Measurements from ENCODE around the gene NSA2.

The NSA2 gene

GRCh38 chr5:74761241-74761640 lies 5.8 kb upstream of the NSA2 start:
- no peak for DNase-seq
- Histone ChIP-seq H3K4me3 (ENCODE audit: low read depth, low read length) (no peak overlapping the region), H3K9me3 (no peaks in the 10 kb centered on the region), H3K4me1 (no peaks in the 10 kb centered on the region), H3K27me3 (no peaks in the 10 kb centered on the region), H3K36me3 (peaks cover 26% of the 10 kb centered on the region)
- TF ChIP-seq CTCF (IDR thresholded peaks at IDR 0.05; ENCODE audit: low read depth, low read length): no peak

- TF ChIP-seq CTCF (IDR thresholded peaks at IDR 0.05; ENCODE audit: low read depth, low read length): no peak
- H3K27me3 ChIP-seq: no peaks in the 10 kb centered on the region
- no peaks in the 10 kb centered on the region for H3K9me3 ChIP-seq
- H3K4me3 ChIP-seq (ENCODE audit: low read depth, low read length): no peak overlapping the region
- peaks cover 13% of the 10 kb centered on the region for H3K36me3 ChIP-seq
- H3K4me1 ChIP-seq: no peaks in the 10 kb centered on the region
- no peak for DNase-seq
Observed at GRCh38 chr5:74762599-74762998, 4.5 kb upstream of the NSA2 start.

GRCh38 chr5:74763504-74763903 lies 3.5 kb upstream of the NSA2 start:
- H3K4me1 ChIP-seq: no peaks in the 10 kb centered on the region
- no peak for DNase-seq
- no peaks in the 10 kb centered on the region for H3K27me3 ChIP-seq
- TF ChIP-seq CTCF (IDR thresholded peaks at IDR 0.05; ENCODE audit: low read depth, low read length): no peak
- peaks cover 8% of the 10 kb centered on the region for H3K36me3 ChIP-seq
- no peak overlapping the region for H3K4me3 ChIP-seq (ENCODE audit: low read depth, low read length)
- no peaks in the 10 kb centered on the region for H3K9me3 ChIP-seq

GRCh38 chr5:74765201-74765600 lies 1.8 kb upstream of the NSA2 start:
- no peaks in the 10 kb centered on the region for H3K4me1 ChIP-seq
- TF ChIP-seq CTCF (IDR thresholded peaks at IDR 0.05; ENCODE audit: low read depth, low read length): no peak
- peak overlapping the region; percentile 89; the same call in 1 of the 2 replicates for H3K4me3 ChIP-seq (ENCODE audit: low read depth, low read length)
- H3K27me3 ChIP-seq: no peaks in the 10 kb centered on the region
- H3K9me3 ChIP-seq: no peaks in the 10 kb centered on the region
- DNase-seq: no peak
- peaks cover 18% of the 10 kb centered on the region for H3K36me3 ChIP-seq

DNA sequence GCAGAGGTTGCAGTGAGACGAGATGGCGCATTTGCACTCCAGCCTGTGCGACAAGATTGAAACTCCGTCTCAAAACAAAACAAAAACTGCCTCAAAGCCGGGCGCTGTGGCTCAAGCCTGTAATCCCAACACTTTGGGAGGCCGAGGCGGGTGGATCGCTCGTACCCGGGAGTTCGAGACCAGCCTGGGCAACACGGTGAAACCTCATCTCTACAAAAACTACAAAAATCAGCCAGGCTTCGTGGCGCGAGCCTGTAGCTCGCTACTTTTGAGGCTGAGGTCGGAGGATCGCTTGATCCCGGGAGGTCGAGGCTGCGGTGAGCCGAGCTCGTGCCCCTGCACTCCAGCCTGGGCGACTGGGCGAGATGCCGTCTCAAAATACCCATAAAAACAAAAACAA lies 1.1 kb upstream of the NSA2 start:
- Histone ChIP-seq H3K36me3 (peaks cover 24% of the 10 kb centered on the region), H3K27me3 (no peaks in the 10 kb centered on the region), H3K4me1 (no peaks in the 10 kb centered on the region), H3K4me3 (ENCODE audit: low read depth, low read length) (peak overlapping the region; percentile 89), H3K9me3 (no peaks in the 10 kb centered on the region)
- no peak for DNase-seq
- no peak for TF ChIP-seq CTCF (IDR thresholded peaks at IDR 0.05; ENCODE audit: low read depth, low read length)

- H3K4me1 ChIP-seq: no peaks in the 10 kb centered on the region
- peaks cover 29% of the 10 kb centered on the region for H3K36me3 ChIP-seq
- H3K4me3 ChIP-seq (ENCODE audit: low read depth, low read length): peak overlapping the region; percentile 89
- no peak for DNase-seq
- H3K27me3 ChIP-seq: no peaks in the 10 kb centered on the region
- no peaks in the 10 kb centered on the region for H3K9me3 ChIP-seq
- TF ChIP-seq CTCF (IDR thresholded peaks at IDR 0.05; ENCODE audit: low read depth, low read length): peak; percentile 57
Observed at GRCh38 chr5:74766418-74766848, 616 bp upstream of the NSA2 start.
